CD8-positive, alpha-beta memory T cell (primary cell): ENCODE results near the gene TOPORS. TPM values are rescaled to one million over a fixed set of nuclear protein-coding genes. Genes with fewer than 3 reads are reported as not detected.
A peak's percentile ranks its signal among the peaks of the same experiment; 100 is the strongest.
"Not testable (repeated sequence)": the region's sequence is repeated elsewhere in the genome, so short reads cannot be mapped to it uniquely, and the experiment has no call there.

Source experiments
- CTCF ChIA-PET: fragments of 350-600 bp; sonication (Branson Sonifier 250); formaldehyde crosslinking; loops from one replicate; lab custom pipeline; 2021; ENCODE audit warnings: antibody characterized with exemption; lab: Charles Lee
- POLR2A ChIA-PET: fragments of 350-600 bp; sonication (Branson Sonifier 250); formaldehyde crosslinking; loops from one replicate; lab custom pipeline; 2021; ENCODE audit warnings: antibody characterized with exemption; lab: Charles Lee
- DNase-seq, 5 donors: peaks; one replicate each; pipeline versions ENCODE4 v3.0.0 to v3.0.0-alpha.2; 2020 to 2022; ENCODE audit warnings: mixed read lengths in 1 of 5
- H3K27ac ChIP-seq: one replicate; pipeline ENCODE4 v1.7.0; 2013; ENCODE audit warnings: low read depth, mild to moderate bottlenecking, low read length, moderate library complexity
- H3K27me3 ChIP-seq: 2 replicates; pipeline ENCODE4 v1.7.0; 2013; ENCODE audit warnings: low read length, mild to moderate bottlenecking; ENCODE audit not compliant: insufficient read depth, poor library complexity, severe bottlenecking
- H3K36me3 ChIP-seq: 2 replicates; pipeline ENCODE4 v1.7.0; 2013; ENCODE audit warnings: mild to moderate bottlenecking, low read length, moderate library complexity; ENCODE audit not compliant: insufficient read depth
- H3K4me1 ChIP-seq: 2 replicates; pipeline ENCODE4 v1.7.0; 2013; ENCODE audit warnings: mild to moderate bottlenecking, low read length, moderate library complexity; ENCODE audit not compliant: insufficient read depth
- H3K4me3 ChIP-seq: 2 replicates; pipeline ENCODE4 v1.7.0; 2013; ENCODE audit warnings: mild to moderate bottlenecking, low read length
- H3K9me3 ChIP-seq: 2 replicates; pipeline ENCODE4 v1.7.0; 2013; ENCODE audit warnings: mild to moderate bottlenecking, low read length
- H3K27ac Mint-ChIP-seq, 8 donors: one replicate each; pipeline ENCODE4 v1.8.0; 2020 to 2021; ENCODE audit warnings: mixed read lengths in 8 of 8, mild to moderate bottlenecking in 6 of 8, inconsistent platforms in 3 of 8, moderate library complexity in 3 of 8
- H3K27me3 Mint-ChIP-seq, 2 donors: one replicate each; pipeline ENCODE4 v1.8.0; 2020 to 2021; ENCODE audit warnings: mixed read lengths in 2 of 2, mild to moderate bottlenecking in 1 of 2, moderate library complexity in 1 of 2
- H3K36me3 Mint-ChIP-seq, 3 donors: one replicate each; pipeline ENCODE4 v1.8.0; 2020 to 2021; ENCODE audit warnings: mixed read lengths in 3 of 3, inconsistent platforms in 1 of 3, mild to moderate bottlenecking in 1 of 3
- H3K4me1 Mint-ChIP-seq, 3 donors: one replicate each; pipeline ENCODE4 v1.8.0; 2020 to 2021; ENCODE audit warnings: mixed read lengths in 3 of 3, inconsistent platforms in 1 of 3, mild to moderate bottlenecking in 1 of 3
- H3K4me3 Mint-ChIP-seq, 7 donors: one replicate each; pipeline ENCODE4 v1.8.0; 2020 to 2021; ENCODE audit warnings: mixed read lengths in 7 of 7, mild to moderate bottlenecking in 6 of 7, moderate library complexity in 4 of 7, inconsistent platforms in 2 of 7
- H3K9me3 Mint-ChIP-seq, 5 donors: one replicate each; pipeline ENCODE4 v1.8.0; 2020 to 2022; ENCODE audit warnings: mixed read lengths in 5 of 5, mild to moderate bottlenecking in 3 of 5, moderate library complexity in 2 of 5, inconsistent platforms in 1 of 5
- polyA plus RNA-seq: library from polyadenylated mRNA; unstranded; fragments of 300-500 nt; fragmentation: Illumina TruSeq; gene quantifications from one replicate; pipeline ENCODE4 v1.2.3, GENCODE V29; 2021
- total RNA-seq, 2 experiments: library from RNA; stranded (reverse); gene quantifications; one replicate each; pipeline ENCODE4 v1.2.3, GENCODE V29; 2021

Gene TOPORS
- total and polyA plus RNA-seq, 3 experiments from 2014 or later = 18.7 to 26.1 (median 20.4) TPM

DNA sequence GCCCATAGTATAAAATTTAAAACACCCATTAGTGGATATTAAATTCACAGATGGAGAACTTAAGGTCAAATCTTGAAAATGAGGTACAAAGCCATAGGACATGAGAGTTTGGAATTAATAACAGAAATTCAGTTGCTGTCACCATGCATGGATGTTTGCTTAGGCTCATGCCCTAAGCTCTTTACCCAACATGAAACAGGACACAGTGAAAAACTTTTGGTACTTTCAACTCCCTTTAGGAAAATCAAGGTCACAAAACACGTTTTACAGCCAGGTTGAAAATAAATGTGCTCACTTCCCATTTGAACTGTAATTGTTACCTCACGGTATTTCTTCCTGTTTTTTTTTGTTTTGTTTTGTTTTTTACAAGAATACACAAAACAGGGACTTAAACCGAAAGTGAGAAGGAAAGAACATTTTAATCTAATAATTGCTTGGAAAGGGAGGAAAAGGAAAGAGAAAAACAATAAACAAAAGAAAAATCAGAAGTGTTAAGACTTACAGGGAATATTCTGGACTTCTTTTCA is 6.1 kb upstream of the TOPORS start:
- H3K9me3 ChIP-seq = no peaks in the 10 kb centered on the region
- no peak overlapping the region for H3K4me3 Mint-ChIP-seq
- no peaks in the 10 kb centered on the region for H3K9me3 Mint-ChIP-seq
- no peaks in the 10 kb centered on the region for H3K27me3 ChIP-seq
- peaks cover 0 to 19% (median 4%) of the 10 kb centered on the region in 3 donors for H3K36me3 Mint-ChIP-seq
- no peaks in the 10 kb centered on the region for H3K27me3 Mint-ChIP-seq
- H3K36me3 ChIP-seq = no peaks in the 10 kb centered on the region
- peak overlapping the region in 5 of 8 donors; percentile 23 to 41 (median 28) for H3K27ac Mint-ChIP-seq
- no peak overlapping the region for H3K4me3 ChIP-seq
- peaks cover 32 to 57% (median 43%) of the 10 kb centered on the region in 3 donors for H3K4me1 Mint-ChIP-seq
- ChIA-PET CTCF (interaction anchor here (2.0 kb wide), 1 partner anchor 14 kb away, joined by 8 read pairs; no protein-coding TSS in a partner anchor), POLR2A (no interaction called here)
- H3K4me1 ChIP-seq = peaks cover 3% of the 10 kb centered on the region
- DNase-seq = no peak
- H3K27ac ChIP-seq = no peak overlapping the region

DNA sequence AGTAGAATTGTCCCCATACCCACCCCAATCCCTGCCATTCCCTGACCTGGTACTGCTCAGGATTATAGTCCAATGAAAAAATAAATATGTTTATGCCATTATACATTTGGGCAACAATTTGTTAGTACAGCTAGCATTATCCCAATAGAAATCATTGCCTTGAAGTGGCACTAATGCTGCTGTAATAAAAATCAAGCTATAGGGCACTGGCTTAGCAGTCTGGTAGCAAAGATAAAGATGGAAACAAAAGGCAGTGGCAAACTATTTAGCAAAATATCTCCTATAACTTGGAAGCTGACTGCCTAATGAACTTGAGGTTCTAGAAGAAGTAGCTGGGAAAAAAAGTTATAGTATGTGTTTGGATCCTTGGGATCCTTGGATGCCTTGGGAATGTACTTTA is 2.2 kb upstream of the TOPORS start:
- POLR2A ChIA-PET = no interaction called here
- H3K27ac Mint-ChIP-seq = peak overlapping the region in 6 of 8 donors; percentile 10 to 74 (median 46)

DNA sequence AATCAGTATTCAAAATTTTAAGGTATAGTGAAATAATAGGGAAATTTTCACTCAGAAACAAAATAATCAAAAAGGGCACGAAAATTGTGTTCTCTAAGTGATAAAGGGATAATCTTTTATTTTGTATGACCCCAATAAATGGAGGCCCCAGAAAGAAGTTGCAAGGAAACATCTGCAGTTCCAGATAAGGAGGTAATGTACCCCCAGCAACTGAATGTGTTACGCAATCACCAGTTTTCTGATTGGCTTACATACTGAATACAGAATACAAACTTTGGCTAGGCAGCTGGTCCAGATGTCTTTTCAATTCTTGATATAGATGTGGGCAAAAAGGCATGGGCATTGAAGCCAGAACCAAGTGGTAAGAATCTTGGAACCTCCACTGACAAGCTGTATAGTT is 1.7 kb upstream of the TOPORS start:
- Mint-ChIP-seq H3K36me3 (peaks cover 0 to 43% (median 0%) of the 10 kb centered on the region in 3 donors), H3K9me3 (no peaks in the 10 kb centered on the region), H3K4me1 (peaks cover 45 to 68% (median 50%) of the 10 kb centered on the region in 3 donors), H3K27me3 (no peaks in the 10 kb centered on the region), H3K27ac (peak overlapping the region in 6 of 8 donors; percentile 15 to 98 (median 71)), H3K4me3 (peak overlapping the region in 4 of 7 donors; percentile 11 to 57 (median 38))
- Histone ChIP-seq H3K27ac (no peak overlapping the region), H3K4me1 (peaks cover 21% of the 10 kb centered on the region), H3K4me3 (no peak overlapping the region), H3K9me3 (no peaks in the 10 kb centered on the region), H3K36me3 (no peaks in the 10 kb centered on the region), H3K27me3 (no peaks in the 10 kb centered on the region)
- ChIA-PET POLR2A (no interaction called here), CTCF (interaction anchor here (3.6 to 7.3 kb wide), 4 partner anchors 10 to 176 kb away, joined by 11 to 49 read pairs (median 44); partner anchors contain the start of genes NDUFB6 and RIGI)
- DNase-seq = no peak

More for the DNA sequence above, 2.2 kb upstream of the TOPORS start:
- Histone ChIP-seq H3K4me3 (no peak overlapping the region), H3K27ac (no peak overlapping the region), H3K27me3 (no peaks in the 10 kb centered on the region), H3K36me3 (no peaks in the 10 kb centered on the region), H3K4me1 (peaks cover 17% of the 10 kb centered on the region), H3K9me3 (no peaks in the 10 kb centered on the region)
- CTCF ChIA-PET = interaction anchor here (3.6 to 7.3 kb wide), 4 partner anchors 10 to 176 kb away, joined by 11 to 49 read pairs (median 44); partner anchors contain the start of genes NDUFB6 and RIGI
- Mint-ChIP-seq H3K4me1 (peaks cover 46 to 68% (median 50%) of the 10 kb centered on the region in 3 donors), H3K4me3 (peak overlapping the region in 1 of 7 donors; percentile 10), H3K27me3 (no peaks in the 10 kb centered on the region), H3K36me3 (peaks cover 0 to 40% (median 0%) of the 10 kb centered on the region in 3 donors), H3K9me3 (no peaks in the 10 kb centered on the region)
- DNase-seq = no peak

DNA sequence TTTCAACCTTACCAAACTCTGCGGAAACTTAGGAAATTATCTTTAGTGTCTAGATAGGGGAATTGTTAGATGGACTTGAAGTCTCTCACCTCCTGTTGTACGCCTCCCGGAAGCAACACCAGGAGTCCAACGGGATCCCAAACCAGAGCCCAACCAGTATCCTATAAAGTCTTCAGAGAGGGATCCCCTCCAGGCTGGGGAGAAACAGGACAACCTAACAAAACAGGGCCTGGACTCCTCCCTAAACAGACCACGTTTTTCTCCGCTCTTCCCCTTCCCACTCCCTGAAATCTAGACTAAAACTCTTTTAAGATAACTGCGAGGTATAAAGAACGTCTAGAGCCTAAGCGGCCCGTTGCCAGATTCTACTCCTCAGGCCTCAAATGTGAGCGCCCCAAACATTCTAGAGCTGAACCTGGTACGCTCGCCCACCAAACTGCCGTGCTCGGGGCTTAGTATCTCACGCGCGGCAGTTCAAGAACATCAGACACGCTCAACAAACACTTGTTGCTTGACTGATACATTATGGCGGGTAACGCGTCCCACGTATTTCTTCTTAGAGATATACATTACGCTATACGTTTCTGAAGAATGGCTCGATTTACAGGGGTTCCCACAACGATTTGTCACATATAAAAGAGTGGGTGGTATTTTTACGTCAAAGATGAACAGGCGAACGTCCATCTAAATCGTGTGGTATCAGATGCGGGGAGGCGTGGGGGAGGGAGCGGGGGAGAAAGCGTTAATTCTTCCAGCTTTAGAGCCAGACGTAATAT is 922 bp downstream of the TOPORS start:
- Histone ChIP-seq H3K4me1 (peaks cover 29% of the 10 kb centered on the region), H3K36me3 (no peaks in the 10 kb centered on the region), H3K27ac (peak overlapping the region; percentile 89), H3K4me3 (peak overlapping the region; percentile 83), H3K27me3 (no peaks in the 10 kb centered on the region), H3K9me3 (no peaks in the 10 kb centered on the region)
- peak; percentile 24 to 62 (median 45) for DNase-seq
- Mint-ChIP-seq H3K27ac (peak overlapping the region; percentile 96 to 99 (median 98)), H3K9me3 (no peaks in the 10 kb centered on the region), H3K4me1 (peaks cover 55 to 84% (median 60%) of the 10 kb centered on the region in 3 donors), H3K27me3 (no peaks in the 10 kb centered on the region), H3K36me3 (peaks cover 0 to 44% (median 2%) of the 10 kb centered on the region in 3 donors), H3K4me3 (peak overlapping the region; percentile 90 to 98 (median 93))
- ChIA-PET POLR2A (interaction anchor here (0.7 to 4.1 kb wide), 6 partner anchors 21 to 172 kb away, joined by 3 to 45 read pairs (median 8); partner anchors contain the start of genes ACO1, NDUFB6 and RIGI), CTCF (interaction anchor here (0.8 to 7.3 kb wide), 12 partner anchors 13 to 173 kb away, joined by 3 to 49 read pairs (median 6); partner anchors contain the start of genes NDUFB6 and RIGI)

DNA sequence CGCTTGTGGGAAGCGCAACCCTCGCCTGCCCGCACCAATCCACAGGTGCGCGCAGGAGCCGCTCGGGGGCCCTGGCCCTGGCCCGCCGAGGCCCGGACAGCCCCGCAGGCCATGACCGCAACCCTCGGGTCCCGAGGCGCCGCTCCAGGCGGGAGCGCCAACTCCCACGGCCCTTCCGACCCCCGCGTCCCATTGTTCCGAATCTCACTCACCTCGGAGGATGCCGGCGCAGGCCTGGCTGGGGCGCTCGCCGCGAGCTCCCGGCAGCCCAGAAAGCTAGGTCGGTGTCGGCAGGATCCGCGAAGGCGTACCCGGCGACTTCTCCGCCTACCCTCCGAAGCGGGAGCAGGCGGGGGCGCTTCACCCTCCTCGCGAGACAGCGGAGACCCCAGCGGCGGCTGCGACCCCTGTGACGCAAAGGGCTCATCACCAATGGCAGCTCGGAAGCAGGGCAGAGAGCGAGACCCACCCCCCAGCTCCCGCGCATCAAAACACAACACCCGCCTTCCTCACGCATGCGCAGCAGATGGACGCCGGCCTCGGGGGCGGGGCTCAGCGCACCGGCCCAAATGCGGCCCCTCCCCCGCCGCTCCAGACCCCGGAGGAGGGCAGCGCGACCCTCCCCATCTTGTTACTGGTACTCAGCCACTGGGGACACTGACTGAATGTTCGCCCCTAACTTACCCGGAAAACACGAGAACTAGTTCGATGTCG is 1.7 kb downstream of the TOPORS start:
- Mint-ChIP-seq H3K27me3 (no peaks in the 10 kb centered on the region), H3K36me3 (peaks cover 0 to 39% (median 2%) of the 10 kb centered on the region in 3 donors), H3K9me3 (no peaks in the 10 kb centered on the region), H3K4me3 (peak overlapping the region; percentile 90 to 98 (median 93)), H3K4me1 (peaks cover 53 to 82% (median 60%) of the 10 kb centered on the region in 3 donors), H3K27ac (peak overlapping the region; percentile 96 to 99 (median 98))
- DNase-seq = peak; percentile 95 to 98 (median 96)
- POLR2A ChIA-PET = interaction anchor here (1.1 to 4.1 kb wide), 5 partner anchors 20 to 616 kb away, joined by 3 to 45 read pairs (median 14); partner anchors contain the start of genes ACO1, B4GALT1, NDUFB6 and RIGI
- CTCF ChIA-PET = interaction anchor here (0.8 to 7.3 kb wide), 13 partner anchors 12 to 172 kb away, joined by 3 to 49 read pairs (median 5); partner anchors contain the start of genes NDUFB6 and RIGI
- Histone ChIP-seq H3K4me3 (peak overlapping the region; percentile 83), H3K27ac (peak overlapping the region; percentile 89), H3K4me1 (peaks cover 34% of the 10 kb centered on the region), H3K36me3 (no peaks in the 10 kb centered on the region), H3K9me3 (no peaks in the 10 kb centered on the region), H3K27me3 (no peaks in the 10 kb centered on the region)

DNA sequence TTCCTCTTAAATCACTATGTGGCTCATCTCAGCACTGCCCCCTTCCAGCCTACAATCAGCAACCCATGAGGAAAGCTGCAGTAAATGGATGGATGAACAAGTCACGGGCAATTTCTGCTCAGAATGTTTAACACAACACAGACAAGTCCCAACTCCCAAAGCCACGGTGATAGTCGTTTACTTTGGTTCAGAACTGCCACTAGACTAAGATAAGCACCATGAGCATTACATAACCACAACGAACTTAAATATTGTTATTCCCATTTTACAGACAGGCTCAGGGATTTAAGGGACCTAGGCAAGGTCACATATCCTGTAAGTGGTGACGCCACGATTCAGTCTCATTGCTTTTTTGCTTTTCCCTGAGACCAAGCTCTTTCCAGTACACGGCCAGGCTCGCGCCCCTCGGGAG is 2.2 kb downstream of the TOPORS start:
- CTCF ChIA-PET = interaction anchor here (1.0 to 7.3 kb wide), 11 partner anchors 12 to 172 kb away, joined by 3 to 49 read pairs (median 6); partner anchors contain the start of genes NDUFB6 and RIGI
- no peaks in the 10 kb centered on the region for H3K27me3 ChIP-seq
- H3K27ac ChIP-seq = peak overlapping the region; percentile 89

DNA sequence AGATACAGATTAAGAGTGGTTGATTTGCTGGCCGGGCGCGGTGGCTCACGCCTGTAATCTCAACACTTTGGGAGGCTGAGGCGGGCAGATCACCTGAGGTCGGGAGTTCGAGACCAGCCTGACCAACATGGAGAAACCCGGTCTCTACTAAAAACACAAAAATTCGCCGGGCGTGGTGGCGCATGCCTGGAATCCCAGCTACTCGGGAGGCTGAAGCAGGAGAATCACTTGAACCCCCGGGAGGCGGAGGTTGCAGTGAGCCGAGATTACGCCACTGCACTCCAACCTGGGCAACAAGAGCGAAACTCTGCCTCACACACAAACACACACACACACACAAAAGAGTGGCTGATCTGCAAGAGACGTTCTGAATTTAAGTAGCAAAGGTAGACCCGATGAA is 4.2 kb downstream of the TOPORS start:
- CTCF ChIA-PET = interaction anchor here (1.4 to 7.3 kb wide), 2 partner anchors 23 to 24 kb away, joined by 4 to 49 read pairs; partner anchors contain the start of gene RIGI
- POLR2A ChIA-PET = not testable (repeated sequence)

More for the DNA sequence above, 2.2 kb downstream of the TOPORS start:
- no peak for DNase-seq
- POLR2A ChIA-PET = interaction anchor here (0.8 to 4.1 kb wide), 6 partner anchors 20 to 617 kb away, joined by 3 to 45 read pairs (median 8); partner anchors contain the start of genes ACO1, B4GALT1, NDUFB6 and RIGI
- Mint-ChIP-seq H3K27ac (peak overlapping the region; percentile 75 to 99 (median 96)), H3K9me3 (no peaks in the 10 kb centered on the region), H3K4me3 (peak overlapping the region; percentile 90 to 98 (median 93)), H3K4me1 (peaks cover 56 to 79% (median 60%) of the 10 kb centered on the region in 3 donors), H3K36me3 (peaks cover 0 to 39% (median 2%) of the 10 kb centered on the region in 3 donors), H3K27me3 (no peaks in the 10 kb centered on the region)
- Histone ChIP-seq H3K36me3 (no peaks in the 10 kb centered on the region), H3K4me1 (peaks cover 34% of the 10 kb centered on the region), H3K9me3 (no peaks in the 10 kb centered on the region), H3K4me3 (peak overlapping the region; percentile 83)

More for the DNA sequence above, 4.2 kb downstream of the TOPORS start:
- H3K9me3 ChIP-seq, H3K27ac ChIP-seq, H3K4me3 ChIP-seq, H3K36me3 ChIP-seq, H3K27me3 Mint-ChIP-seq, DNase-seq, H3K9me3 Mint-ChIP-seq, H3K27me3 ChIP-seq: not testable (repeated sequence)
- H3K36me3 Mint-ChIP-seq = peaks cover 0 to 45% (median 9%) of the 10 kb centered on the region in 3 donors
- H3K4me3 Mint-ChIP-seq = peak overlapping the region in 3 of 7 donors; percentile 32 to 56 (median 45)
- H3K4me1 Mint-ChIP-seq = peaks cover 48 to 62% (median 53%) of the 10 kb centered on the region in 3 donors
- H3K4me1 ChIP-seq = peaks cover 28% of the 10 kb centered on the region
- H3K27ac Mint-ChIP-seq = peak overlapping the region in 1 of 8 donors; percentile 3
